ENCODE data around the gene PSME2.

- TF ChIP-seq CTCF (IDR thresholded peaks at IDR 0.05) (no peak), EP300 (IDR thresholded peaks at IDR 0.05) (peak in 1 of 4 donors; percentile 78), POLR2AphosphoS5 (IDR thresholded peaks at IDR 0.05) (peak; percentile 54 to 79 (median 68))
These were observed 42.0 kb upstream of the PSME2 start, which contains the start of gene IPO4 for GRCh38 chr14:24188251-24189058.
